ENCODE measurements around the gene PIGM. TPM values are rescaled to one million over a fixed set of nuclear protein-coding genes. Genes with fewer than 3 reads are reported as not detected.

Gene PIGM
- total and polyA plus RNA-seq, 2 of the 13 experiments (the other 11 are each of a cell fraction or from before 2014, with no cell fraction given): 3.4 to 4.6 TPM

DNA sequence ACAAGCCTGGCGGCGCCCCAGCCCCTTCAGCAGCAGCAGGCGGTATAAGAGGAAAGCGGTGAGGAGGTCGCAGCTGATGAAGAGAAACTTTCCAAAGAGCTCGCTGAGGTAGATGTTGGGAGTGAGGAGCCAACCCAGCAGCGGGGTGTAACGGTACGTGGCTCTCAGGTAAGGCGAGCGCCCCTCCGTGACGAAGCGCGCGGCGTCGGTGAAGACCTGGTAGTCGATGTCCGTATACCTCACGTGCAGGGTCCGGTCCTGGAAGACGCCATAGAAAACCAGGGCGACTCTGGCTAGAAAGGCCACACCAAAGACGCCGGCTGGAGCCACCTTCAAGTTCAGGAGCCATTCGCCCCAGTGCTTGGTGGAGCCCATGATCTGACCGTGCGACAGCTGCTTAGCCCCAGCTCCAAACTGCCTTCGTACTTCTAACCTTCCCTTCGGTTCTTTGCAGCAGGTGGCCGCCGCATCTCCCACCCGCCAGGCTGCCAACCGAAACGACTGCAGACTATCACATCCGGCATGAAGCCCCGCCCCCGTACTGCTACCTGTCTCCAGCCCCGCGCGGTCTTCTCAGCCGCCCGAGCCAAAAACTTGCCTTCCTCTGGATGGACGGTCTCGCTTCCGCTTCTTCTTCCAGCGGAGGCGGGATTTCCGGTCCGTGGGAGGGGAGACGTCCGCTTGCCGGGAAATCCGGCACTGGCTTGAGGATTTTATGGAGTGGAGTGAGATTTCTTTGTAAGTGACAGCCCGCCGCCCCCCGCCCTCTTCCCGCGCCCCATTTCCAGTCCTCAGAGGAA, at the start of gene PIGM (continued):
- TF ChIP-seq, protein P1, sequence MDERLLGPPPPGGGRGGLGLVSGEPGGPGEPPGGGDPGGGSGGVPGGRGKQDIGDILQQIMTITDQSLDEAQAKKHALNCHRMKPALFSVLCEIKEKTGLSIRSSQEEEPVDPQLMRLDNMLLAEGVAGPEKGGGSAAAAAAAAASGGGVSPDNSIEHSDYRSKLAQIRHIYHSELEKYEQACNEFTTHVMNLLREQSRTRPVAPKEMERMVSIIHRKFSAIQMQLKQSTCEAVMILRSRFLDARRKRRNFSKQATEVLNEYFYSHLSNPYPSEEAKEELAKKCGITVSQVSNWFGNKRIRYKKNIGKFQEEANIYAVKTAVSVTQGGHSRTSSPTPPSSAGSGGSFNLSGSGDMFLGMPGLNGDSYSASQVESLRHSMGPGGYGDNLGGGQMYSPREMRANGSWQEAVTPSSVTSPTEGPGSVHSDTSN (CRISPR knock-in tag; IDR thresholded peaks at IDR 0.05): 0 out of 2 replicates have a peak, but pooled peaks have one; percentile 10
- TF ChIP-seq, protein P2, sequence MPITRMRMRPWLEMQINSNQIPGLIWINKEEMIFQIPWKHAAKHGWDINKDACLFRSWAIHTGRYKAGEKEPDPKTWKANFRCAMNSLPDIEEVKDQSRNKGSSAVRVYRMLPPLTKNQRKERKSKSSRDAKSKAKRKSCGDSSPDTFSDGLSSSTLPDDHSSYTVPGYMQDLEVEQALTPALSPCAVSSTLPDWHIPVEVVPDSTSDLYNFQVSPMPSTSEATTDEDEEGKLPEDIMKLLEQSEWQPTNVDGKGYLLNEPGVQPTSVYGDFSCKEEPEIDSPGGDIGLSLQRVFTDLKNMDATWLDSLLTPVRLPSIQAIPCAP (CRISPR knock-in tag; IDR thresholded peaks at IDR 0.05; ENCODE audit: low read depth): no peak
- no peak for TF ChIP-seq HNF4G (IDR thresholded peaks at IDR 0.05; ENCODE audit: borderline replicate concordance, low read depth, low read length)
- no peak for TF ChIP-seq HNF4G (CRISPR knock-in tag; IDR thresholded peaks at IDR 0.05; ENCODE audit: borderline replicate concordance, low read depth)
- no peak for TF ChIP-seq ZNF280B (CRISPR knock-in tag; IDR thresholded peaks at IDR 0.05; ENCODE audit: borderline replicate concordance)
- TF ChIP-seq, protein P3, sequence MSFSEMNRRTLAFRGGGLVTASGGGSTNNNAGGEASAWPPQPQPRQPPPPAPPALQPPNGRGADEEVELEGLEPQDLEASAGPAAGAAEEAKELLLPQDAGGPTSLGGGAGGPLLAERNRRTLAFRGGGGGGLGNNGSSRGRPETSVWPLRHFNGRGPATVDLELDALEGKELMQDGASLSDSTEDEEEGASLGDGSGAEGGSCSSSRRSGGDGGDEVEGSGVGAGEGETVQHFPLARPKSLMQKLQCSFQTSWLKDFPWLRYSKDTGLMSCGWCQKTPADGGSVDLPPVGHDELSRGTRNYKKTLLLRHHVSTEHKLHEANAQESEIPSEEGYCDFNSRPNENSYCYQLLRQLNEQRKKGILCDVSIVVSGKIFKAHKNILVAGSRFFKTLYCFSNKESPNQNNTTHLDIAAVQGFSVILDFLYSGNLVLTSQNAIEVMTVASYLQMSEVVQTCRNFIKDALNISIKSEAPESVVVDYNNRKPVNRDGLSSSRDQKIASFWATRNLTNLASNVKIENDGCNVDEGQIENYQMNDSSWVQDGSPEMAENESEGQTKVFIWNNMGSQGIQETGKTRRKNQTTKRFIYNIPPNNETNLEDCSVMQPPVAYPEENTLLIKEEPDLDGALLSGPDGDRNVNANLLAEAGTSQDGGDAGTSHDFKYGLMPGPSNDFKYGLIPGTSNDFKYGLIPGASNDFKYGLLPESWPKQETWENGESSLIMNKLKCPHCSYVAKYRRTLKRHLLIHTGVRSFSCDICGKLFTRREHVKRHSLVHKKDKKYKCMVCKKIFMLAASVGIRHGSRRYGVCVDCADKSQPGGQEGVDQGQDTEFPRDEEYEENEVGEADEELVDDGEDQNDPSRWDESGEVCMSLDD (CRISPR knock-in tag; IDR thresholded peaks at IDR 0.05; ENCODE audit: borderline replicate concordance): 0 out of 2 replicates have a peak, but pooled peaks have one; percentile 67
- TF ChIP-seq, protein P4, sequence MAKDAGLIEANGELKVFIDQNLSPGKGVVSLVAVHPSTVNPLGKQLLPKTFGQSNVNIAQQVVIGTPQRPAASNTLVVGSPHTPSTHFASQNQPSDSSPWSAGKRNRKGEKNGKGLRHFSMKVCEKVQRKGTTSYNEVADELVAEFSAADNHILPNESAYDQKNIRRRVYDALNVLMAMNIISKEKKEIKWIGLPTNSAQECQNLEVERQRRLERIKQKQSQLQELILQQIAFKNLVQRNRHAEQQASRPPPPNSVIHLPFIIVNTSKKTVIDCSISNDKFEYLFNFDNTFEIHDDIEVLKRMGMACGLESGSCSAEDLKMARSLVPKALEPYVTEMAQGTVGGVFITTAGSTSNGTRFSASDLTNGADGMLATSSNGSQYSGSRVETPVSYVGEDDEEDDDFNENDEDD (CRISPR knock-in tag; IDR thresholded peaks at IDR 0.05; ENCODE audit: borderline replicate concordance): peak; percentile 34
- peak; percentile 64 for TF ChIP-seq MXD4 (CRISPR knock-in tag; IDR thresholded peaks at IDR 0.05)
- no peak for TF ChIP-seq ZSCAN30 (CRISPR knock-in tag; IDR thresholded peaks at IDR 0.05)
- no peak for TF ChIP-seq ZNF234 (CRISPR knock-in tag; conservative IDR thresholded peaks at IDR 0.05)
- TF ChIP-seq YY1 (IDR thresholded peaks at IDR 0.05; ENCODE audit: insufficient read depth, insufficient replicate concordance, low read depth, low read length): peak; percentile 65
- peak; percentile 65 for TF ChIP-seq ETV5 (CRISPR knock-in tag; IDR thresholded peaks at IDR 0.05; ENCODE audit: borderline replicate concordance)
- no peak; the same call in 1 of the 2 replicates for TF ChIP-seq HOXA5 (CRISPR knock-in tag; IDR thresholded peaks at IDR 0.05)
- no peak for TF ChIP-seq ZNF570 (CRISPR knock-in tag; IDR thresholded peaks at IDR 0.05; ENCODE audit: borderline replicate concordance)
- TF ChIP-seq, protein P5, sequence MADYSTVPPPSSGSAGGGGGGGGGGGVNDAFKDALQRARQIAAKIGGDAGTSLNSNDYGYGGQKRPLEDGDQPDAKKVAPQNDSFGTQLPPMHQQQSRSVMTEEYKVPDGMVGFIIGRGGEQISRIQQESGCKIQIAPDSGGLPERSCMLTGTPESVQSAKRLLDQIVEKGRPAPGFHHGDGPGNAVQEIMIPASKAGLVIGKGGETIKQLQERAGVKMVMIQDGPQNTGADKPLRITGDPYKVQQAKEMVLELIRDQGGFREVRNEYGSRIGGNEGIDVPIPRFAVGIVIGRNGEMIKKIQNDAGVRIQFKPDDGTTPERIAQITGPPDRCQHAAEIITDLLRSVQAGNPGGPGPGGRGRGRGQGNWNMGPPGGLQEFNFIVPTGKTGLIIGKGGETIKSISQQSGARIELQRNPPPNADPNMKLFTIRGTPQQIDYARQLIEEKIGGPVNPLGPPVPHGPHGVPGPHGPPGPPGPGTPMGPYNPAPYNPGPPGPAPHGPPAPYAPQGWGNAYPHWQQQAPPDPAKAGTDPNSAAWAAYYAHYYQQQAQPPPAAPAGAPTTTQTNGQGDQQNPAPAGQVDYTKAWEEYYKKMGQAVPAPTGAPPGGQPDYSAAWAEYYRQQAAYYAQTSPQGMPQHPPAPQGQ (CRISPR knock-in tag; IDR thresholded peaks at IDR 0.05; ENCODE audit: borderline replicate concordance): no peak
- peak; percentile 49; the same call in 1 of the 2 replicates for TF ChIP-seq MXD1 (CRISPR knock-in tag; IDR thresholded peaks at IDR 0.05)
- no peak for TF ChIP-seq EED (CRISPR knock-in tag; IDR thresholded peaks at IDR 0.05)
